GM23338 (cell line): ENCODE data around the gene MDM4. TPM values are rescaled to one million over a fixed set of nuclear protein-coding genes. Genes with fewer than 3 reads are reported as not detected.
A peak's percentile ranks its signal among the peaks of the same experiment; 100 is the strongest.

Experiments
- ATAC-seq: fragments of 200-7000 bp; cut with Tn5 transposase; 3 replicates; pipeline ENCODE4 v1.9.1; 2020
- DNase-seq: peaks from one replicate; pipeline ENCODE4 v3.0.0-alpha.2; 2015; ENCODE audit warnings: low spot score
- H2AFZ ChIP-seq: fragments of 200-600 bp; sonication (generic); 2 replicates; pipeline ENCODE4 v1.8.0; 2016; ENCODE audit warnings: antibody characterized with exemption, mild to moderate bottlenecking, moderate library complexity
- H3F3A ChIP-seq: fragments of 200-600 bp; sonication (generic); replicated peaks from 2 replicates; pipeline ENCODE4 v1.8.0; 2017; ENCODE audit warnings: antibody characterized with exemption, mixed run types, low read depth
- H3K27ac ChIP-seq: fragments of 200-600 bp; sonication (generic); 2 replicates; pipeline ENCODE4 v1.6.1; 2016; ENCODE audit warnings: low read depth
- H3K27me3 ChIP-seq: fragments of 200-600 bp; sonication (generic); 2 replicates; pipeline ENCODE4 v1.8.0; 2016; ENCODE audit warnings: mild to moderate bottlenecking, mixed run types, moderate library complexity; ENCODE audit not compliant: insufficient read depth
- H3K36me3 ChIP-seq: fragments of 200-600 bp; sonication (generic); 2 replicates; pipeline ENCODE4 v1.8.0; 2016; ENCODE audit warnings: mild to moderate bottlenecking; ENCODE audit not compliant: insufficient read depth
- H3K4me1 ChIP-seq: fragments of 200-600 bp; sonication (generic); 2 replicates; pipeline ENCODE4 v1.8.0; 2016; ENCODE audit warnings: mild to moderate bottlenecking, moderate library complexity; ENCODE audit not compliant: insufficient read depth
- H3K4me2 ChIP-seq: fragments of 200-600 bp; sonication (generic); 2 replicates; pipeline ENCODE4 v1.7.1; 2017; ENCODE audit warnings: mixed run types
- H3K4me3 ChIP-seq: fragments of 200-600 bp; sonication (generic); 2 replicates; pipeline ENCODE4 v1.6.1; 2016; ENCODE audit warnings: mixed run types
- H3K79me2 ChIP-seq: fragments of 200-600 bp; sonication (generic); replicated peaks from 2 replicates; pipeline ENCODE4 v1.8.0; 2017; ENCODE audit warnings: mild to moderate bottlenecking; ENCODE audit not compliant: insufficient read depth
- H3K9me2 ChIP-seq: fragments of 200-600 bp; sonication (generic); 2 replicates; pipeline ENCODE4 v1.8.0; 2017; ENCODE audit not compliant: insufficient read depth
- H4K20me1 ChIP-seq: fragments of 200-600 bp; sonication (generic); replicated peaks from 2 replicates; pipeline ENCODE4 v1.8.0; 2017; ENCODE audit warnings: mild to moderate bottlenecking; ENCODE audit not compliant: insufficient read depth
- H3K27ac Mint-ChIP-seq: 2 replicates; pipeline ENCODE4 v1.8.0; 2020; ENCODE audit warnings: inconsistent platforms, mild to moderate bottlenecking, moderate library complexity, mixed read lengths
- H3K27me3 Mint-ChIP-seq: 3 replicates; pipeline ENCODE4 v1.8.0; 2022; ENCODE audit warnings: low read depth, mild to moderate bottlenecking, moderate library complexity, mixed read lengths, inconsistent platforms; ENCODE audit not compliant: insufficient read depth, poor library complexity
- H3K36me3 Mint-ChIP-seq: 3 replicates; pipeline ENCODE4 v1.8.0; 2021; ENCODE audit warnings: low read depth, mild to moderate bottlenecking, inconsistent platforms, moderate library complexity, mixed read lengths
- H3K4me1 Mint-ChIP-seq: 3 replicates; pipeline ENCODE4 v1.8.0; 2020; ENCODE audit warnings: mild to moderate bottlenecking, inconsistent platforms, mixed read lengths
- H3K4me3 Mint-ChIP-seq: 3 replicates; pipeline ENCODE4 v1.8.0; 2021; ENCODE audit warnings: moderate library complexity, mild to moderate bottlenecking, inconsistent platforms, mixed read lengths
- H3K9me3 Mint-ChIP-seq: 3 replicates; pipeline ENCODE4 v1.8.0; 2020; ENCODE audit warnings: moderate library complexity, mild to moderate bottlenecking, inconsistent platforms, mixed read lengths
- CREB1 ChIP-seq: fragments of 250-450 bp; sonication (Bioruptor Pico); IDR thresholded peaks from 2 replicates; pipeline ENCODE4 v1.5.0; 2020; ENCODE audit warnings: low read depth, mild to moderate bottlenecking, moderate library complexity
- EZH2 ChIP-seq: fragments of 200-600 bp; sonication (generic); IDR thresholded peaks from one replicate; pipeline ENCODE4 v1.8.0; 2017; ENCODE audit warnings: antibody characterized with exemption, mild to moderate bottlenecking, low read depth; ENCODE audit not compliant: unreplicated experiment
- STAT1 ChIP-seq: IDR thresholded peaks from one replicate; pipeline ENCODE4 v1.6.1; 2016; ENCODE audit warnings: antibody characterized with exemption; ENCODE audit not compliant: unreplicated experiment
- polyA plus RNA-seq: library from polyadenylated mRNA; unstranded; fragments of >200 nt; fragmentation: Nextera tagmentation; extraction: Ambion mirVana; gene quantifications from 2 replicates; pipeline ENCODE4 v1.2.1, GENCODE V29; 2016
- total RNA-seq: library from RNA; depleted of rRNA; stranded (reverse); fragments of >200 nt; shearing (Covaris generic); gene quantifications from 2 replicates; pipeline ENCODE4 v1.2.3, GENCODE V29; 2014
- TF ChIP-seq, protein P1 (sequence below): IDR thresholded peaks from 2 replicates; pipeline ENCODE4 v1.6.1; 2016; ENCODE audit warnings: antibody characterized with exemption
- TF ChIP-seq, protein P2 (sequence below): fragments of 250-450 bp; sonication (Bioruptor Pico); IDR thresholded peaks from 2 replicates; pipeline ENCODE4 v1.5.0; 2020; ENCODE audit warnings: mild to moderate bottlenecking, moderate library complexity
- TF ChIP-seq, protein P3 (sequence below): IDR thresholded peaks from one replicate; pipeline ENCODE4 v1.6.1; 2018; ENCODE audit warnings: antibody characterized with exemption; ENCODE audit not compliant: unreplicated experiment
- TF ChIP-seq, protein P4 (sequence below), 2 experiments: fragments of 200-600 bp in 1 of 2; sonication (generic) in 1 of 2; conservative IDR thresholded peaks; 2 replicates each; pipeline versions ENCODE4 v1.5.1 to v1.6.1; 2016 to 2017; ENCODE audit warnings: antibody characterized with exemption in 2 of 2, low read depth in 2 of 2, mild to moderate bottlenecking in 2 of 2, moderate library complexity in 1 of 2

Gene MDM4
- total and polyA plus RNA-seq, 2 experiments from 2014 or later: 24.8 to 56.1 TPM

GRCh38 chr1:204599596-204599995 lies 83.4 kb downstream of the MDM4 start:
- no peak overlapping the region for H3K4me2 ChIP-seq
- H3K4me1 ChIP-seq: peaks cover 25% of the 10 kb centered on the region
- H3F3A ChIP-seq: no peaks in the 10 kb centered on the region
- no peak overlapping the region for H3K4me3 ChIP-seq
- no peaks in the 10 kb centered on the region for H4K20me1 ChIP-seq
- TF ChIP-seq, protein P1, sequence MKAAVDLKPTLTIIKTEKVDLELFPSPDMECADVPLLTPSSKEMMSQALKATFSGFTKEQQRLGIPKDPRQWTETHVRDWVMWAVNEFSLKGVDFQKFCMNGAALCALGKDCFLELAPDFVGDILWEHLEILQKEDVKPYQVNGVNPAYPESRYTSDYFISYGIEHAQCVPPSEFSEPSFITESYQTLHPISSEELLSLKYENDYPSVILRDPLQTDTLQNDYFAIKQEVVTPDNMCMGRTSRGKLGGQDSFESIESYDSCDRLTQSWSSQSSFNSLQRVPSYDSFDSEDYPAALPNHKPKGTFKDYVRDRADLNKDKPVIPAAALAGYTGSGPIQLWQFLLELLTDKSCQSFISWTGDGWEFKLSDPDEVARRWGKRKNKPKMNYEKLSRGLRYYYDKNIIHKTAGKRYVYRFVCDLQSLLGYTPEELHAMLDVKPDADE: no peak
- no peak for TF ChIP-seq STAT1
- Mint-ChIP-seq H3K27me3 (peaks cover 15% of the 10 kb centered on the region), H3K4me1 (peaks cover 37% of the 10 kb centered on the region), H3K4me3 (no peak overlapping the region), H3K9me3 (no peaks in the 10 kb centered on the region), H3K27ac (no peak overlapping the region; the same call in 1 of the 2 replicates), H3K36me3 (no peaks in the 10 kb centered on the region)
- no peak overlapping the region for H3K27ac ChIP-seq
- ATAC-seq: no peak
- no peak for DNase-seq
- H3K9me2 ChIP-seq: peaks cover 3% of the 10 kb centered on the region
- H3K79me2 ChIP-seq: no peaks in the 10 kb centered on the region
- H2AFZ ChIP-seq: peak overlapping the region; percentile 72; the same call in 1 of the 2 replicates
- H3K27me3 ChIP-seq: no peaks in the 10 kb centered on the region
- H3K36me3 ChIP-seq: no peaks in the 10 kb centered on the region

GRCh38 chr1:204600203-204600602 lies 84.0 kb downstream of the MDM4 start:
- Histone ChIP-seq H3K4me2 (no peak overlapping the region), H3K4me3 (no peak overlapping the region), H3K27ac (no peak overlapping the region), H3K4me1 (peaks cover 25% of the 10 kb centered on the region), H3K9me2 (peaks cover 3% of the 10 kb centered on the region), H3F3A (no peaks in the 10 kb centered on the region), H2AFZ (peak overlapping the region; percentile 72; the same call in 1 of the 2 replicates), H3K27me3 (no peaks in the 10 kb centered on the region), H3K36me3 (no peaks in the 10 kb centered on the region), H4K20me1 (no peaks in the 10 kb centered on the region), H3K79me2 (no peaks in the 10 kb centered on the region)
- no peak overlapping the region for H3K4me3 Mint-ChIP-seq
- H3K9me3 Mint-ChIP-seq: no peaks in the 10 kb centered on the region
- H3K27ac Mint-ChIP-seq: no peak overlapping the region
- ATAC-seq: no peak
- no peaks in the 10 kb centered on the region for H3K36me3 Mint-ChIP-seq
- no peak for DNase-seq
- H3K4me1 Mint-ChIP-seq: peaks cover 37% of the 10 kb centered on the region
- H3K27me3 Mint-ChIP-seq: peaks cover 15% of the 10 kb centered on the region
- TF ChIP-seq CREB1 (CRISPR knock-in tag) (no peak), EZH2 (no peak)
- TF ChIP-seq, protein P2, sequence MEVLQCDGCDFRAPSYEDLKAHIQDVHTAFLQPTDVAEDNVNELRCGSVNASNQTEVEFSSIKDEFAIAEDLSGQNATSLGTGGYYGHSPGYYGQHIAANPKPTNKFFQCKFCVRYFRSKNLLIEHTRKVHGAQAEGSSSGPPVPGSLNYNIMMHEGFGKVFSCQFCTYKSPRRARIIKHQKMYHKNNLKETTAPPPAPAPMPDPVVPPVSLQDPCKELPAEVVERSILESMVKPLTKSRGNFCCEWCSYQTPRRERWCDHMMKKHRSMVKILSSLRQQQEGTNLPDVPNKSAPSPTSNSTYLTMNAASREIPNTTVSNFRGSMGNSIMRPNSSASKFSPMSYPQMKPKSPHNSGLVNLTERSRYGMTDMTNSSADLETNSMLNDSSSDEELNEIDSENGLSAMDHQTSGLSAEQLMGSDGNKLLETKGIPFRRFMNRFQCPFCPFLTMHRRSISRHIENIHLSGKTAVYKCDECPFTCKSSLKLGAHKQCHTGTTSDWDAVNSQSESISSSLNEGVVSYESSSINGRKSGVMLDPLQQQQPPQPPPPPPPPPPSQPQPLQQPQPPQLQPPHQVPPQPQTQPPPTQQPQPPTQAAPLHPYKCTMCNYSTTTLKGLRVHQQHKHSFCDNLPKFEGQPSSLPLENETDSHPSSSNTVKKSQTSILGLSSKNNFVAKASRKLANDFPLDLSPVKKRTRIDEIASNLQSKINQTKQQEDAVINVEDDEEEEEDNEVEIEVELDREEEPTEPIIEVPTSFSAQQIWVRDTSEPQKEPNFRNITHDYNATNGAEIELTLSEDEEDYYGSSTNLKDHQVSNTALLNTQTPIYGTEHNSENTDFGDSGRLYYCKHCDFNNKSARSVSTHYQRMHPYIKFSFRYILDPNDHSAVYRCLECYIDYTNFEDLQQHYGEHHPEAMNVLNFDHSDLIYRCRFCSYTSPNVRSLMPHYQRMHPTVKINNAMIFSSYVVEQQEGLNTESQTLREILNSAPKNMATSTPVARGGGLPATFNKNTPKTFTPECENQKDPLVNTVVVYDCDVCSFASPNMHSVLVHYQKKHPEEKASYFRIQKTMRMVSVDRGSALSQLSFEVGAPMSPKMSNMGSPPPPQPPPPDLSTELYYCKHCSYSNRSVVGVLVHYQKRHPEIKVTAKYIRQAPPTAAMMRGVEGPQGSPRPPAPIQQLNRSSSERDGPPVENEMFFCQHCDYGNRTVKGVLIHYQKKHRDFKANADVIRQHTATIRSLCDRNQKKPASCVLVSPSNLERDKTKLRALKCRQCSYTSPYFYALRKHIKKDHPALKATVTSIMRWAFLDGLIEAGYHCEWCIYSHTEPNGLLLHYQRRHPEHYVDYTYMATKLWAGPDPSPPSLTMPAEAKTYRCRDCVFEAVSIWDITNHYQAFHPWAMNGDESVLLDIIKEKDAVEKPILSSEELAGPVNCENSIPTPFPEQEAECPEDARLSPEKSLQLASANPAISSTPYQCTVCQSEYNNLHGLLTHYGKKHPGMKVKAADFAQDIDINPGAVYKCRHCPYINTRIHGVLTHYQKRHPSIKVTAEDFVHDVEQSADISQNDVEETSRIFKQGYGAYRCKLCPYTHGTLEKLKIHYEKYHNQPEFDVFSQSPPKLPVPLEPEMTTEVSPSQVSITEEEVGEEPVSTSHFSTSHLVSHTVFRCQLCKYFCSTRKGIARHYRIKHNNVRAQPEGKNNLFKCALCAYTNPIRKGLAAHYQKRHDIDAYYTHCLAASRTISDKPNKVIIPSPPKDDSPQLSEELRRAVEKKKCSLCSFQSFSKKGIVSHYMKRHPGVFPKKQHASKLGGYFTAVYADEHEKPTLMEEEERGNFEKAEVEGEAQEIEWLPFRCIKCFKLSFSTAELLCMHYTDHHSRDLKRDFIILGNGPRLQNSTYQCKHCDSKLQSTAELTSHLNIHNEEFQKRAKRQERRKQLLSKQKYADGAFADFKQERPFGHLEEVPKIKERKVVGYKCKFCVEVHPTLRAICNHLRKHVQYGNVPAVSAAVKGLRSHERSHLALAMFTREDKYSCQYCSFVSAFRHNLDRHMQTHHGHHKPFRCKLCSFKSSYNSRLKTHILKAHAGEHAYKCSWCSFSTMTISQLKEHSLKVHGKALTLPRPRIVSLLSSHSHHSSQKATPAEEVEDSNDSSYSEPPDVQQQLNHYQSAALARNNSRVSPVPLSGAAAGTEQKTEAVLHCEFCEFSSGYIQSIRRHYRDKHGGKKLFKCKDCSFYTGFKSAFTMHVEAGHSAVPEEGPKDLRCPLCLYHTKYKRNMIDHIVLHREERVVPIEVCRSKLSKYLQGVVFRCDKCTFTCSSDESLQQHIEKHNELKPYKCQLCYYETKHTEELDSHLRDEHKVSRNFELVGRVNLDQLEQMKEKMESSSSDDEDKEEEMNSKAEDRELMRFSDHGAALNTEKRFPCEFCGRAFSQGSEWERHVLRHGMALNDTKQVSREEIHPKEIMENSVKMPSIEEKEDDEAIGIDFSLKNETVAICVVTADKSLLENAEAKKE (CRISPR knock-in tag): no peak
- TF ChIP-seq, protein P3, sequence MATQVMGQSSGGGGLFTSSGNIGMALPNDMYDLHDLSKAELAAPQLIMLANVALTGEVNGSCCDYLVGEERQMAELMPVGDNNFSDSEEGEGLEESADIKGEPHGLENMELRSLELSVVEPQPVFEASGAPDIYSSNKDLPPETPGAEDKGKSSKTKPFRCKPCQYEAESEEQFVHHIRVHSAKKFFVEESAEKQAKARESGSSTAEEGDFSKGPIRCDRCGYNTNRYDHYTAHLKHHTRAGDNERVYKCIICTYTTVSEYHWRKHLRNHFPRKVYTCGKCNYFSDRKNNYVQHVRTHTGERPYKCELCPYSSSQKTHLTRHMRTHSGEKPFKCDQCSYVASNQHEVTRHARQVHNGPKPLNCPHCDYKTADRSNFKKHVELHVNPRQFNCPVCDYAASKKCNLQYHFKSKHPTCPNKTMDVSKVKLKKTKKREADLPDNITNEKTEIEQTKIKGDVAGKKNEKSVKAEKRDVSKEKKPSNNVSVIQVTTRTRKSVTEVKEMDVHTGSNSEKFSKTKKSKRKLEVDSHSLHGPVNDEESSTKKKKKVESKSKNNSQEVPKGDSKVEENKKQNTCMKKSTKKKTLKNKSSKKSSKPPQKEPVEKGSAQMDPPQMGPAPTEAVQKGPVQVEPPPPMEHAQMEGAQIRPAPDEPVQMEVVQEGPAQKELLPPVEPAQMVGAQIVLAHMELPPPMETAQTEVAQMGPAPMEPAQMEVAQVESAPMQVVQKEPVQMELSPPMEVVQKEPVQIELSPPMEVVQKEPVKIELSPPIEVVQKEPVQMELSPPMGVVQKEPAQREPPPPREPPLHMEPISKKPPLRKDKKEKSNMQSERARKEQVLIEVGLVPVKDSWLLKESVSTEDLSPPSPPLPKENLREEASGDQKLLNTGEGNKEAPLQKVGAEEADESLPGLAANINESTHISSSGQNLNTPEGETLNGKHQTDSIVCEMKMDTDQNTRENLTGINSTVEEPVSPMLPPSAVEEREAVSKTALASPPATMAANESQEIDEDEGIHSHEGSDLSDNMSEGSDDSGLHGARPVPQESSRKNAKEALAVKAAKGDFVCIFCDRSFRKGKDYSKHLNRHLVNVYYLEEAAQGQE: no peak
- TF ChIP-seq, protein P4, sequence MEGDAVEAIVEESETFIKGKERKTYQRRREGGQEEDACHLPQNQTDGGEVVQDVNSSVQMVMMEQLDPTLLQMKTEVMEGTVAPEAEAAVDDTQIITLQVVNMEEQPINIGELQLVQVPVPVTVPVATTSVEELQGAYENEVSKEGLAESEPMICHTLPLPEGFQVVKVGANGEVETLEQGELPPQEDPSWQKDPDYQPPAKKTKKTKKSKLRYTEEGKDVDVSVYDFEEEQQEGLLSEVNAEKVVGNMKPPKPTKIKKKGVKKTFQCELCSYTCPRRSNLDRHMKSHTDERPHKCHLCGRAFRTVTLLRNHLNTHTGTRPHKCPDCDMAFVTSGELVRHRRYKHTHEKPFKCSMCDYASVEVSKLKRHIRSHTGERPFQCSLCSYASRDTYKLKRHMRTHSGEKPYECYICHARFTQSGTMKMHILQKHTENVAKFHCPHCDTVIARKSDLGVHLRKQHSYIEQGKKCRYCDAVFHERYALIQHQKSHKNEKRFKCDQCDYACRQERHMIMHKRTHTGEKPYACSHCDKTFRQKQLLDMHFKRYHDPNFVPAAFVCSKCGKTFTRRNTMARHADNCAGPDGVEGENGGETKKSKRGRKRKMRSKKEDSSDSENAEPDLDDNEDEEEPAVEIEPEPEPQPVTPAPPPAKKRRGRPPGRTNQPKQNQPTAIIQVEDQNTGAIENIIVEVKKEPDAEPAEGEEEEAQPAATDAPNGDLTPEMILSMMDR (conservative IDR thresholded peaks at IDR 0.05; ENCODE audit: low read depth in 2 of 2): no peak
- TF ChIP-seq, protein P1: no peak
